K562 (cell line): Measurements from ENCODE around the gene BTBD2. TPM values are rescaled to one million over a fixed set of nuclear protein-coding genes. Genes with fewer than 3 reads are reported as not detected.

Source experiments
- DIDO1 ChIP-seq: fragments of 450-650 bp; IDR thresholded peaks from 2 replicates; pipeline ENCODE4 v1.6.1; 2016; ENCODE audit warnings: low read depth, missing biosample characterization, missing genetic modification characterization
- EP300 ChIP-seq: IDR thresholded peaks from 2 replicates; pipeline ENCODE4 v1.6.1; 2012; ENCODE audit warnings: low read length, improper control_type of control experiment
- HIVEP1 ChIP-seq: fragments of 250-450 bp; sonication (Bioruptor Pico); IDR thresholded peaks from 2 replicates; pipeline ENCODE4 v1.4.0; 2020; ENCODE audit warnings: mild to moderate bottlenecking
- HMGN3 ChIP-seq: IDR thresholded peaks from 2 replicates; pipeline ENCODE4 v1.6.1; 2011; ENCODE audit warnings: borderline replicate concordance, low read depth, mild to moderate bottlenecking, mixed read lengths, low read length; ENCODE audit not compliant: insufficient read length; ENCODE audit errors: extremely low read depth
- KLF10 ChIP-seq: fragments of 250-450 bp; sonication (Bioruptor Pico); IDR thresholded peaks from 2 replicates; pipeline ENCODE4 v1.6.1; 2021; ENCODE audit warnings: matching md5 sums
- NFXL1 ChIP-seq: fragments of 450-650 bp; formaldehyde crosslinking; IDR thresholded peaks from 2 replicates; pipeline ENCODE4 v1.4.0; 2021; ENCODE audit warnings: mild to moderate bottlenecking
- NR4A1 ChIP-seq, 2 experiments: fragments of 250-450 bp in 1 of 2; fragments of 450-650 bp in 1 of 2; sonication (Bioruptor Pico) in 1 of 2; IDR thresholded peaks; 2 replicates each; pipeline versions ENCODE4 v1.4.0 to v1.6.1; 2016 to 2020; ENCODE audit warnings: mild to moderate bottlenecking in 2 of 2, missing compliant biosample characterization in 1 of 2, missing genetic modification characterization in 1 of 2, moderate library complexity in 1 of 2
- PCBP2 ChIP-seq: fragments of 200-400 bp; formaldehyde crosslinking; IDR thresholded peaks from 2 replicates; pipeline ENCODE4 v1.6.1; 2018; ENCODE audit warnings: low read length, low read depth, mild to moderate bottlenecking, moderate library complexity; ENCODE audit not compliant: poor library complexity, severe bottlenecking
- PRPF4 ChIP-seq: fragments of 200-400 bp; formaldehyde crosslinking; IDR thresholded peaks from one replicate; pipeline ENCODE4 v1.6.1; 2017; ENCODE audit warnings: low read length, low read depth, mild to moderate bottlenecking; ENCODE audit not compliant: insufficient read depth, poor library complexity, severe bottlenecking
- RBBP5 ChIP-seq: fragments of 200-600 bp; sonication (generic); IDR thresholded peaks from 2 replicates; pipeline ENCODE4 v1.6.1; 2012; ENCODE audit warnings: borderline replicate concordance, mild to moderate bottlenecking, low read length, control low read depth, inconsistent platforms; ENCODE audit not compliant: insufficient read depth, poor library complexity, severe bottlenecking
- RBFOX2 ChIP-seq: fragments of 200-400 bp; formaldehyde crosslinking; IDR thresholded peaks from 2 replicates; pipeline ENCODE4 v1.6.1; 2017; ENCODE audit warnings: low read depth, mild to moderate bottlenecking, low read length, moderate library complexity
- SREBF1 ChIP-seq: fragments of 150-350 bp; IDR thresholded peaks from 2 replicates; pipeline ENCODE4 v1.6.1; 2014; ENCODE audit warnings: antibody characterized with exemption, low read depth, low read length, borderline replicate concordance
- STAT5A ChIP-seq: IDR thresholded peaks from 2 replicates; pipeline ENCODE4 v1.6.1; 2012; ENCODE audit warnings: low read length, inconsistent platforms, borderline replicate concordance
- XRCC3 ChIP-seq: fragments of 450-650 bp; IDR thresholded peaks from 2 replicates; pipeline ENCODE4 v1.6.1; 2017; ENCODE audit warnings: mild to moderate bottlenecking, moderate library complexity
- ZFP1 ChIP-seq: fragments of 450-650 bp; formaldehyde crosslinking; IDR thresholded peaks from 2 replicates; pipeline ENCODE4 v1.4.0; 2020; ENCODE audit warnings: mild to moderate bottlenecking, mixed read lengths
- ZKSCAN1 ChIP-seq: fragments of 150-350 bp; IDR thresholded peaks from 2 replicates; pipeline ENCODE4 v1.6.1; 2016; ENCODE audit warnings: low read depth, low read length
- ZNF253 ChIP-seq: fragments of 250-450 bp; sonication (Bioruptor Pico); conservative IDR thresholded peaks from 2 replicates; pipeline ENCODE4 v1.6.1; 2021; ENCODE audit warnings: mild to moderate bottlenecking
- ZNF324 ChIP-seq: fragments of 250-450 bp; sonication (Bioruptor Pico); IDR thresholded peaks from 2 replicates; pipeline ENCODE4 v1.4.0; 2020; ENCODE audit warnings: mild to moderate bottlenecking
- polyA plus RNA-seq, 8 experiments: library from polyadenylated mRNA; depleted of rRNA in 4 of 8; stranded (reverse) in 5 of 8; unstranded in 3 of 8; fragments of >200 nt; fragmentation: Nextera tagmentation in 2 of 8; fragmentation: Illumina TruSeq in 1 of 8; extraction: Ambion mirVana in 2 of 8; extraction: Trizol in 1 of 8; gene quantifications; 2 replicates each; pipeline versions ENCODE4 v1.2.1 to v1.2.3, GENCODE V29; 2011 to 2014; ENCODE audit warnings: inconsistent platforms in 1 of 8, missing spikeins in 1 of 8
- total RNA-seq, 7 experiments: library from RNA; depleted of rRNA in 6 of 7; stranded (reverse); fragments of >200 nt in 6 of 7; fragmentation: Illumina TruSeq in 2 of 7; extraction: Trizol in 2 of 7; gene quantifications; 2 replicates each; pipeline versions ENCODE4 v1.2.1 to v1.2.3, GENCODE V29; 2011 to 2021; ENCODE audit warnings: low replicate concordance in 1 of 7
- TF ChIP-seq, protein P1 (sequence below): IDR thresholded peaks from 2 replicates; pipeline ENCODE4 v1.6.1; 2011; ENCODE audit warnings: borderline replicate concordance, low read depth, mild to moderate bottlenecking, moderate library complexity, low read length; ENCODE audit not compliant: insufficient read depth, poor library complexity, severe bottlenecking
- TF ChIP-seq, protein P2 (sequence below): fragments of 200-800 bp; sonication (Bioruptor generic); IDR thresholded peaks from 2 replicates; pipeline ENCODE4 v1.6.1; 2017; ENCODE audit warnings: missing genetic modification characterization, missing compliant biosample characterization

Gene BTBD2
- total and polyA plus RNA-seq, 9 of the 15 experiments (the other 6 are each of a cell fraction or from before 2014, with no cell fraction given): 0.10 to 15.6 (median 6.9) TPM

DNA sequence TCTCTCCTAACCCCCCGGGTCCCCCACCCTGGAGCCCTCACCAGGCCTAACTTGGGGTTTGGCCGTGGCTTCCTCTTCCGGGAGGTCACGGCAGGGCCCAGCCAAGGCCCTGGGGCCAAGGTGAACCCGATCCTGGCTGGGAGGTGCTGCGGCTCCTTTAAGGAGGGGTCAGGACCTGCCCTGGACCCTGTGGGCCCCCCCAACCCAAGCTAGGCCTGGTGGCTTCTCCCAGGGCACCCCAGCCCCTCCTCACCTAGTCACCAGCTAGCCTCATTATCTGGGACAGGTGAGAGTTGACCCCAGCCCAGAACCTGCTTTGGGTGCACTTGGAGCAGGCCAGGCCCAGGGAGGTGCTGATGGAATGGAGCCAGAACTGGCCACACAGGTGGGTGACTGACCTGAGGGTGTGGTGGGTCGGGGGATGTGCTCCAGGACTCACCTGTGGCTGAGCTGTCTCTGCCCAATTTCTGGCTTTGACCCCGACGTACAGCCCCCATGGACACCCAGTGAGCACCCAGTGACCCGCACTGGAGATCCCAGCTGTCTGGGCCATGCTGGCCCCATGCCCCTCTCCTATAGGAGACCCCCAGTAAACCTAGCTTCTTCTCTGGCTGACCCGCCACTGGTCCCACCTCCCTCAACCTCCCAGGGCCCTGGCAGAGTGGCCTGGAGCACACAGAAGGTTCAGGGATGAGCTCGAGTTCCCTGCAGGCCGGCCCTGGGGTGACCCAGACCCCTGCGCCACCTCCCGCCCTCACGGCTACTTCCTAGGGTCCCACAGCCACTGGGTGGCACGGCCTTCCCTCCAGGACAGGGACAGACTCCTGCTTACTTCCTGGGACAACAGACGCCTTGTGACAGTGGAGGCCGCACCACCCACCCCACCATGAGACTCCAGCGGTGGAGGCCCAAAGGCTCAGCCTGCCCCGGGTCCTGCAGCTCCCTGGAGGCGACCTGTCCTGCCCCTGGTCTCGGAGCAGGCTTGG, 42.3 kb upstream of the BTBD2 start (continued):
- no peak for TF ChIP-seq HMGN3
- TF ChIP-seq SREBF1: no peak
- 0 out of 2 replicates have a peak, but pooled peaks have one; percentile 18 for TF ChIP-seq NFXL1
- no peak for TF ChIP-seq NR4A1 (CRISPR knock-in tag; IDR thresholded peaks at IDR 0.05)
- TF ChIP-seq NR4A1 (tag; IDR thresholded peaks at IDR 0.05): 0 out of 2 replicates have a peak, but pooled peaks have one; percentile 16
- TF ChIP-seq HIVEP1: no peak
- no peak for TF ChIP-seq ZNF324 (CRISPR knock-in tag)
- TF ChIP-seq, protein P1, sequence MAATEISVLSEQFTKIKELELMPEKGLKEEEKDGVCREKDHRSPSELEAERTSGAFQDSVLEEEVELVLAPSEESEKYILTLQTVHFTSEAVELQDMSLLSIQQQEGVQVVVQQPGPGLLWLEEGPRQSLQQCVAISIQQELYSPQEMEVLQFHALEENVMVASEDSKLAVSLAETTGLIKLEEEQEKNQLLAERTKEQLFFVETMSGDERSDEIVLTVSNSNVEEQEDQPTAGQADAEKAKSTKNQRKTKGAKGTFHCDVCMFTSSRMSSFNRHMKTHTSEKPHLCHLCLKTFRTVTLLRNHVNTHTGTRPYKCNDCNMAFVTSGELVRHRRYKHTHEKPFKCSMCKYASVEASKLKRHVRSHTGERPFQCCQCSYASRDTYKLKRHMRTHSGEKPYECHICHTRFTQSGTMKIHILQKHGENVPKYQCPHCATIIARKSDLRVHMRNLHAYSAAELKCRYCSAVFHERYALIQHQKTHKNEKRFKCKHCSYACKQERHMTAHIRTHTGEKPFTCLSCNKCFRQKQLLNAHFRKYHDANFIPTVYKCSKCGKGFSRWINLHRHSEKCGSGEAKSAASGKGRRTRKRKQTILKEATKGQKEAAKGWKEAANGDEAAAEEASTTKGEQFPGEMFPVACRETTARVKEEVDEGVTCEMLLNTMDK: no peak
- TF ChIP-seq PRPF4: no peak
- TF ChIP-seq RBFOX2: peak; percentile 32; the same call in 1 of the 2 replicates
- TF ChIP-seq, protein P2, sequence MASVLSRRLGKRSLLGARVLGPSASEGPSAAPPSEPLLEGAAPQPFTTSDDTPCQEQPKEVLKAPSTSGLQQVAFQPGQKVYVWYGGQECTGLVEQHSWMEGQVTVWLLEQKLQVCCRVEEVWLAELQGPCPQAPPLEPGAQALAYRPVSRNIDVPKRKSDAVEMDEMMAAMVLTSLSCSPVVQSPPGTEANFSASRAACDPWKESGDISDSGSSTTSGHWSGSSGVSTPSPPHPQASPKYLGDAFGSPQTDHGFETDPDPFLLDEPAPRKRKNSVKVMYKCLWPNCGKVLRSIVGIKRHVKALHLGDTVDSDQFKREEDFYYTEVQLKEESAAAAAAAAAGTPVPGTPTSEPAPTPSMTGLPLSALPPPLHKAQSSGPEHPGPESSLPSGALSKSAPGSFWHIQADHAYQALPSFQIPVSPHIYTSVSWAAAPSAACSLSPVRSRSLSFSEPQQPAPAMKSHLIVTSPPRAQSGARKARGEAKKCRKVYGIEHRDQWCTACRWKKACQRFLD (CRISPR knock-in tag): no peak
- no peak for TF ChIP-seq STAT5A
- TF ChIP-seq PCBP2: no peak
- TF ChIP-seq ZFP1 (CRISPR knock-in tag): no peak
- no peak for TF ChIP-seq KLF10 (CRISPR knock-in tag)
- no peak for TF ChIP-seq RBBP5
- TF ChIP-seq ZKSCAN1: no peak
- no peak for TF ChIP-seq XRCC3
- no peak for TF ChIP-seq ZNF253 (CRISPR knock-in tag)
- TF ChIP-seq EP300: no peak
- TF ChIP-seq DIDO1 (tag): no peak
